GM18519 (cell line): ENCODE results near the gene CEP112.
A peak's percentile ranks its signal among the peaks of the same experiment; 100 is the strongest.

Experiments
- ATAC-seq: cut with Tn5 transposase; IDR thresholded peaks from one replicate; pipeline ENCODE4 v1.9.1; 2021; ENCODE audit warnings: mild to moderate bottlenecking, moderate library complexity; ENCODE audit not compliant: unreplicated experiment, low FRiP score

The CEP112 gene

GRCh38 chr17:66191593-66192377 is at the start of gene CEP112:
Gene CEP112, minus strand, starts transcription at chr17:66192133.
- ATAC-seq, result peak; percentile 42

- ATAC-seq, result no peak
These were observed 48.7 kb upstream of the CEP112 start for GRCh38 chr17:66240630-66241029.

- ATAC-seq, result no peak
These were observed 48.1 kb upstream of the CEP112 start for GRCh38 chr17:66240013-66240412.

GRCh38 chr17:66235377-66235994 is 43.6 kb upstream of the CEP112 start:
- ATAC-seq, result no peak

GRCh38 chr17:66234611-66235010 is 42.7 kb upstream of the CEP112 start:
- no peak for ATAC-seq

- no peak for ATAC-seq
These were observed 41.3 kb upstream of the CEP112 start for GRCh38 chr17:66233023-66233753.

DNA sequence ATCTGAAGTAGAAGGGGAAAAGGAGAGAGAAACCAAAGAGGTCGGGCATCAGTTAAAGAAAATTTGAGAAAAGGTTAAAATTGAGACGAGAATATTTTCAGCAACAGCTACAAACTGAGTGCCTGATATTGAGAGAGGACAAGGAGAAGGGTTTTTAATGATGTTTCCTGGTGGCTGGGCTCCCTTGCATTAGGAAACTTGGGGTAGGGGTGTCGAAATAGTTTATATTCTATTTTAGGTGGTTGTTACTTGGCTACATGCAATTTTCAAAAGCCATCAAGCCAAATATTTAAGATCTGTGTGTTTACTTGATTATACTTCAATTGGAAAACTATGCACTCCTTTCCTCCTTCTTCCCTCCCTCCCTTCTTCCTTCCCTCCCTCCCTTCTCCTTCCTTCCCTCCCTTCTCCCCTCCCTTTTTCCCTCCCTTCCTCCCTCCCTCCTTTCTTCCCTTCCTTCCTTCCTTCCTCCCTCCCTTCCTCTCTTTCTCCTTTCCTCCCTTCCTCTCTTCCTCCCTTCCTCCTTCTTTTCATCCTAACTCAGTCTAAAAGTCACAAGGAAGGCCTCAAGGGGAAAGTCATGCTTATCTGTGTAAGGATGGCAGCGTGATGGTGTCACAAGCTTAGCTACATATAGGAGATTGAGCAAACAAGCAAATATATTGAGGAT is 39.1 kb upstream of the CEP112 start:
- ATAC-seq, result no peak

DNA sequence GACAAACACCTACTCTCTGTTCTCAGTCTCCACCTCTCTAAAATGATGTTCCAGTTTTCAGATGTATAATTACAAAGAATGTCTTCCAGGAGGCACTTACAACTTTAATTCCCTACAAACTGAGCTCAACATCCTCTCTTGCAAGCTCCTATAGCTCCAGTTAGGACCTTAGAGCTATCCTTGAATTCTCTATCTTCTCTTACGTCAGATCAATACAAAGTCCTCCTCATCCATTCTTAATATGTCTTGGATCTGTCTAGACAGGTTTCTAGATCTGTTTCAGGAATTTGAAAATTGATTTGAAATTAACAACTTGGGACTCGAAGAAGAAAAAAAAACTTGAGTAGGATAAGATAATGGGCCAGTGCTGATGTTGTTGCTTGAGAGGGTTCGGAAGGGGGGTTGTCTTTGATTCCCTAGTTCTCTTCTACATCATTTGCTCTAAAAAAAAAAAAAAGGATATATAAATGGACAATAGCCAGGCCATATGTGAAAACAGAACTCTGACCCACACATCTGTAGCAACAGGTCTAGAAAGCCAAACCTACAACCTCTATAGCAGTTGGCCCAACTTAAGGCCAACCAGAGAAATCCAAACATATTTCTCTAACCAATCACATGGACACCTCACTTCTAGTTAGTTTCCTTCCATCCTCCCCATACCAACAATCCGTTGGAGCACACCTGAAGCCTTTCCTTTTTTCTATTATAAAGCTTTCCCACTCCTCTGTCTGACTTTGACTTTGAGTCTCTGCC is 38.0 kb upstream of the CEP112 start:
- ATAC-seq, result no peak

GRCh38 chr17:66228887-66229782 is 37.2 kb upstream of the CEP112 start, which contains the start of gene APOH:
Gene APOH, minus strand, starts transcription at chr17:66229415. Its CDS starts 36 bp downstream, at chr17:66229379.
- ATAC-seq, result no peak

DNA sequence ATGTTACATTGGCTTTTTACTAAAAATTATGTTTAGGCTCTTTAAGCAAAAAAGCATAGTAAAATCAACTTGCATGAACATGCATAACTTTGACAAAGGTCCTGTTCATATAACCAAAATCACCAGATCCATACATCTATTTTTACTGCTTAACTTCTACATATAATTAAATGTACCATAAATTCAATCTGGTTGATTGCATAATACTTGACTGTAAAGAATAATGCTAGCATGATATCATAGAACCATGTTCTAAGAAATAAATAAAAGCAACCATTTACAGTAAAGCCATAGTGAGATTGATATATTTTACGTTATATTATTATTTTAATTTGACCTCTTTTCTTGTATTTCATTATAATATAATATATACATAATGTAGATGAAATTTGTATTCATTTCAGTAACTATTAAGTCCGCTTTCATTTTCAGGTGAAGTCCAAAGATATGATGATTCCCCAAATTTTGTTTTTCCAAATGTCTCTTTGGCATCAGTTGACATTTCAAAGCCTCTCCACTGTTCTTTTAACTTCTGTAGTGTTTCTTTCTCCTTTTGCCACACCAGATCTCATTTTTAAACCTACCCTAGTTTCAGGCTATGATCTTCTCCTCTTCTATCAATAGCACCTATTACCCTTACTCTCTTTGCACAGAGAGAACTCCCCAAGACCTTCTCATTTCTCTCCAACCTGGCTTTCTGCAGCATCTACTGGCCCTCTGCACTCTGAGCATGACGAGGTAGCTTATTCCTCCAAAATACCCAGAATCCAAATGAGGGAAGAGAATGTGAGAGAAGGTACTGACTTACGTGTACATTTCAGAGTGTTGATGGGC is 35.5 kb upstream of the CEP112 start:
- no peak for ATAC-seq

DNA sequence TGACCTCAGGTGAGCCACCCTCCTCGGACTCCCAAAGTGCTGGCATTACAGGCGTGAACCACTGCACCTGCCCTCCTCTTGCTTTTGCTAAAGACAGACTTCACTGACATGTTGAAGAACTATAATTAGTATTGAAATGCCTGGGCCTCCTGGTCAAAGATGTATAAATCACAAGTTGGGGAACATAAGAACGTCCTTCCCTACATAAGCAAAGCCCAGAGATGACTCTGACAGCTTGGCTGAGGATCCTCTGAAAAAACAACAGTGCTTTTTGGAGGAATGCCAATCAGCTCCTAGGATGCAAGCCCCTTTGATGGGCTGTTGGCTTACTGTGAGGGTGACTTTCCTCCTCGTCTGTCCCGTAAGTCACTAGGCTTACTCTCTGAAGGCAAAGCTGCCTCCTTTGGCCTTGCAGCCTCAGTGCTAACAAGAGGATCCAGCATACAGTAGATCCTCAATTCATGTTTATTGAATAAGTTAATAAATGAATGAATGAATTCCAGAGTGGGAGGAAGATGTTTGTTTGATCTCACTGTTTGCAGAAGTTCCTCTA is 30.9 kb upstream of the CEP112 start:
- ATAC-seq, result no peak

- ATAC-seq, result no peak
These were observed 30.0 kb upstream of the CEP112 start for GRCh38 chr17:66221755-66222530.

GRCh38 chr17:66221343-66221742 is 29.4 kb upstream of the CEP112 start:
- no peak for ATAC-seq

- no peak for ATAC-seq
These were observed 28.3 kb upstream of the CEP112 start for GRCh38 chr17:66220079-66220835.

DNA sequence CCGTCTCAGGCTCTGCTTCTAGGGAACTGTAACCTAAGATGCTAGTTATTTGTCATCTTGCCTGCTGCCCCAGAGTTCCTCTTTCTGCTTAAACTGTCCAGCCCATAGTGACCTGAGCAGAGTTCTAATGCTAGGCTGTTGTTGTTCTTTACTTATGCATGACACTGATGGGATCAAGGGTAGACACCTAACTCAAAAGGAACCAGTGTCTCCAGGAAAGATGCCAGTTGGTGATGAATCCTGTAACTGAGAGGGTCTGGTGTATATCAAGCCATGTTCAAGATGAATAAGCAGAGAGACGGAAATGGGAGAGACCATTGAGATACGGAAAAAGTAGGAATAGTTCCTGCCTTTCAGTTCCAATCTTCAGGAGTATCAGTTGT is 23.6 kb upstream of the CEP112 start:
- ATAC-seq, result no peak

GRCh38 chr17:66214884-66215528 is 23.1 kb upstream of the CEP112 start:
- no peak for ATAC-seq
